BLaER1 treated with 17β-estradiol and CSF1 and Interleukin-3, amounts not matched to agents 10 nM and 100 nM (cell line): ENCODE results near the gene TFIP11.

Experiments
- H3K27ac ChIP-seq, 11 experiments: shearing (Covaris generic); formaldehyde crosslinking; 2 replicates each; pipeline ENCODE4 v1.8.1; 2022
- H3K27me3 ChIP-seq, 11 experiments: shearing (Covaris generic); formaldehyde crosslinking; 2 replicates each; pipeline ENCODE4 v1.8.1; 2022
- H3K36me3 ChIP-seq, 11 experiments: shearing (Covaris generic); formaldehyde crosslinking; 2 replicates each; pipeline ENCODE4 v1.8.1; 2022
- H3K4me1 ChIP-seq, 10 experiments: shearing (Covaris generic); formaldehyde crosslinking; 2 replicates each; pipeline ENCODE4 v1.8.1; 2022
- H3K4me2 ChIP-seq, 11 experiments: shearing (Covaris generic); formaldehyde crosslinking; 2 replicates each; pipeline ENCODE4 v1.8.1; 2022
- H3K4me3 ChIP-seq, 10 experiments: shearing (Covaris generic); formaldehyde crosslinking; 2 replicates each; pipeline ENCODE4 v1.8.1; 2022
- H3K9ac ChIP-seq, 11 experiments: shearing (Covaris generic); formaldehyde crosslinking; 2 replicates each; pipeline ENCODE4 v1.8.1; 2022
- H3K9me3 ChIP-seq, 11 experiments: shearing (Covaris generic); formaldehyde crosslinking; replicated peaks in 1 of 11; 2 replicates each; pipeline ENCODE4 v1.8.1; 2022
- H4K20me1 ChIP-seq, 11 experiments: shearing (Covaris generic); formaldehyde crosslinking; 2 replicates each; pipeline ENCODE4 v1.8.1; 2022
- Cebpa-rat ChIP-seq, 11 experiments: shearing (Covaris generic); IDR thresholded peaks; 2 replicates each; pipeline ENCODE4 v1.8.1; 2022

TFIP11 gene

DNA sequence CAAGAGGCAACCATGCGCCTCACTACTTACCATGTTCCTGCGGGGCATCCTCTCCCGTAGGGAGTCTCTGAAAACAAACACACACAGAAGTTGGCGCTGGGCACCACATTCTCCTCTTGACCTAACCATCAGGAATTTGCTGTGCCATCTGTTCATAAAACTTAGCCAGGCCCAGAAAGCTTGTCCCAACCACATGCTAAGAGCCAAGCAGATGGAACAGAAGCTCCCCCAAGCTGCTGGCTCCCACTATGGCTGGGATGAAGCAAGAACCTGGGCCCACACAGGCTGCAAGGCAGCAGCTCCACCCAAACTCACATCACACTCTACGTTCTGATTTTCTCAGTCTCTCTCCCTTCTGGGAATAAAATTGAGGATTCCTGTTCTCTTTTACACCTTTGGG is 46.1 kb downstream of the TFIP11 start:
- H3K27ac ChIP-seq = peak overlapping the region in 7 of 11 experiments; percentile 8 to 65 (median 27); a peak in 10 of 22 replicates
- H3K9ac ChIP-seq = peak overlapping the region in 4 of 11 experiments; percentile 34 to 56 (median 39); a peak in 5 of 22 replicates
- H3K4me3 ChIP-seq = no peak overlapping the region
- H4K20me1 ChIP-seq = peaks cover 30 to 100% (median 42%) of the 10 kb centered on the region in 11 experiments; a peak in 21 of 22 replicates
- peaks cover 93 to 100% (median 100%) of the 10 kb centered on the region in 11 experiments for H3K36me3 ChIP-seq
- H3K9me3 ChIP-seq = no peaks in the 10 kb centered on the region
- no peak for TF ChIP-seq Cebpa-rat (IDR thresholded peaks at IDR 0.05)
- H3K4me2 ChIP-seq = peak overlapping the region in 5 of 11 experiments; percentile 2 to 66 (median 47); a peak in 7 of 22 replicates
- H3K27me3 ChIP-seq = no peaks in the 10 kb centered on the region
- H3K4me1 ChIP-seq = peaks cover 21 to 93% (median 65%) of the 10 kb centered on the region in 10 experiments

DNA sequence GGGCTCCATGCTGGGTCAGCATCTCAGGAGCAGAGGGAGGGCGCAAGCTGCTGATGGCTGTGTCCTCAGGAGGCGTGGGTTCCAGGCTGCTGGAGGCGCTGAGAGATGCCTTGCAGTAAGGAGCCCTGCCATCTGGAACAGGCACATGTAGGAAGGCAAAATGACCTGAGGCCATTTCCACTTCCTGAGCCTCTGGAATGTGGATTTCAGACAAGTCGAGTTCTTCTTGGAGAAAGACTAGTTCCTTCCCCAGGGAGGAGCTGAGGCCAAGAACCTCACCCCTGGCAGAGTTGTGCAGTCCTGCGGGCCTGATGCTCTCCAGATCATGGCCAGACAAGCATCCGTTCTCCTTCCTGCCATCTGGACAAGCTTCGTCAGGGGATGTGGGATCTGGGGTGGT is 48.0 kb downstream of the TFIP11 start:
- no peaks in the 10 kb centered on the region for H3K27me3 ChIP-seq
- H3K36me3 ChIP-seq = peaks cover 91 to 100% (median 100%) of the 10 kb centered on the region in 11 experiments
- no peaks in the 10 kb centered on the region for H3K9me3 ChIP-seq
- no peak for TF ChIP-seq Cebpa-rat (IDR thresholded peaks at IDR 0.05)
- H3K4me3 ChIP-seq = no peak overlapping the region
- H4K20me1 ChIP-seq = peaks cover 36 to 100% (median 60%) of the 10 kb centered on the region in 11 experiments; a peak in 21 of 22 replicates
- peak overlapping the region in 9 of 11 experiments; percentile 7 to 66 (median 34); a peak in 16 of 22 replicates for H3K9ac ChIP-seq
- peak overlapping the region; percentile 47 to 71 (median 57); a peak in 21 of 22 replicates for H3K4me2 ChIP-seq
- peak overlapping the region in 8 of 11 experiments; percentile 5 to 65 (median 40); a peak in 12 of 22 replicates for H3K27ac ChIP-seq
- H3K4me1 ChIP-seq = peaks cover 21 to 81% (median 58%) of the 10 kb centered on the region in 10 experiments

DNA sequence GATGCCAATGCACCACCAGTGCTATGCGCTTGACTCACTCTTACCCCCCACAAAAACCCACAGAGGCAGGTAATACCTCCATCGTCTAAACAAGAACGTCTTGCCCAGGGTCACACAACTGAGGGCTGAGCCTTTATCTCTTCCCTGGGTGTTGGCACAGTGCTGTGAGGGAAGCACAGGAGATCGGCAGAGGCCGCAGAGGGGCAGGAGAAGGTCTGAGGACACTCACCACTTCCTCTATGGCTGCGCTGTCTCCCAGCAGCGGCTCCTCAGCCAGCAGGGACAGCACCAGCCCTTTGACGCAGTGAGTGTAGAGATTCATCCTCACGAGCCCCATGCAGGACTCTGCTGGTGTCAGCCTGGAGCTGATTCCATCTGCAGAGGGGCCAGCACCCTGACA is 48.6 kb downstream of the TFIP11 start:
- Histone ChIP-seq H3K36me3 (peaks cover 91 to 100% (median 100%) of the 10 kb centered on the region in 11 experiments), H3K4me2 (peak overlapping the region; percentile 47 to 71 (median 57)), H3K27me3 (no peaks in the 10 kb centered on the region), H3K4me3 (no peak overlapping the region), H3K9me3 (no peaks in the 10 kb centered on the region), H3K27ac (peak overlapping the region in 8 of 11 experiments; percentile 5 to 65 (median 40); a peak in 13 of 22 replicates), H3K9ac (peak overlapping the region in 9 of 11 experiments; percentile 17 to 66 (median 34); a peak in 16 of 22 replicates), H4K20me1 (peaks cover 36 to 100% (median 61%) of the 10 kb centered on the region in 11 experiments; a peak in 21 of 22 replicates), H3K4me1 (peaks cover 21 to 75% (median 61%) of the 10 kb centered on the region in 10 experiments)
- TF ChIP-seq Cebpa-rat (IDR thresholded peaks at IDR 0.05) = no peak

DNA sequence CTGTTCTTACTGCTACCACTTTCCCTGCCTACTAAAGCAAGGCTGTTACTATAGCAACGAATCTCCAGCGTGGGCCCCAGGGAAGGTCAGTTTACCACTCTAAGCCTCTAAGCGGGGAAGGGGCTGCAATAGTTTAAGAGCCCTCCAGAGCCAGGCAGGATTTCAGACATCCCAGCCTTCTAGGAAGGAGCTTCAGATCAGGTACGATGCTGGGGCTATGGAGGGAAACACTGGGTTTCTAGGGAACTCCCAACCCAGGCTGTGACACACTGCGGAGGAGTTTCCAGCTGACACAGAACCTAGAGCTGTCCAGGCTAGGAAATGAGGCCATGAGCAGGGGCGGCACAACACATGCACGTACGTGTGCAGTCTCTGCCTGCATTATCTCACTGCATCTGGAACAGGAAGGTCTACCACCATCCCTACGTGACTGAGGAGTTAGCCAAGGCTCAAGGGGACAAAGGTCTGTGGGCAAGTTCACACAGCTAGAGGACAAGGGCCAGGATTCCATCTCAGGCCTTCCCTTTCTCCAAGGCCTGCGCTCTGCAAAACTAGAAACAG is 49.1 kb downstream of the TFIP11 start:
- Histone ChIP-seq H3K9me3 (no peaks in the 10 kb centered on the region), H3K4me1 (peaks cover 21 to 71% (median 60%) of the 10 kb centered on the region in 10 experiments), H3K4me2 (peak overlapping the region; percentile 47 to 71 (median 57)), H4K20me1 (peaks cover 36 to 100% (median 66%) of the 10 kb centered on the region in 11 experiments; a peak in 21 of 22 replicates), H3K4me3 (no peak overlapping the region), H3K9ac (peak overlapping the region in 10 of 11 experiments; percentile 9 to 66 (median 30); a peak in 13 of 22 replicates), H3K27me3 (no peaks in the 10 kb centered on the region), H3K36me3 (peaks cover 91 to 100% (median 100%) of the 10 kb centered on the region in 11 experiments), H3K27ac (peak overlapping the region in 8 of 11 experiments; percentile 5 to 65 (median 38); a peak in 11 of 22 replicates)
- no peak for TF ChIP-seq Cebpa-rat (IDR thresholded peaks at IDR 0.05)

DNA sequence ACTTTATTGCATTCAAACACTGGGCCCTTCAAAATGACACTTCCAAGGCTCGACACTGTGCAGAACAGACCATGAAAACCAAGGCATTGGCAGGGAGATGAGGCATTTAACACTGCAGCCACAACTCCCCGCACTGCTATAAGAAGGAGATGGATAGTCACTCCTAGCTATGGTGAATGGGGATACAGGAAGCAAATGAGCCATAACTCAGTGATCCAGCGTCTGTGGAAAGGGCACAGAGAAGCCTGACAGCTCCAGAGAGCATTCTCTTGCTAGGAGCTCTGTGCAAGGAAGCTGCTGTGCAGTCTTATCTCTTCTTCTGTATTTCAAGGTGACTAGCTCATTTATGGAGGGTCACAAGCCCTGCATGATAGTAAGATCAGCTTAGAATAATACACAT is 49.6 kb downstream of the TFIP11 start:
- peaks cover 36 to 100% (median 71%) of the 10 kb centered on the region in 11 experiments; a peak in 21 of 22 replicates for H4K20me1 ChIP-seq
- H3K9me3 ChIP-seq = no peaks in the 10 kb centered on the region
- H3K9ac ChIP-seq = 0 out of 22 replicates have a peak overlapping the region, but pooled peaks of 2 of the 11 experiments have one; percentile 54 to 66
- TF ChIP-seq Cebpa-rat (IDR thresholded peaks at IDR 0.05) = no peak
- H3K27me3 ChIP-seq = no peaks in the 10 kb centered on the region
- peak overlapping the region in 1 of 11 experiments; percentile 65; a peak in 1 of 22 replicates for H3K27ac ChIP-seq
- H3K4me2 ChIP-seq = peak overlapping the region in 10 of 11 experiments; percentile 47 to 71 (median 55); a peak in 13 of 22 replicates
- peaks cover 21 to 66% (median 55%) of the 10 kb centered on the region in 10 experiments for H3K4me1 ChIP-seq
- no peak overlapping the region for H3K4me3 ChIP-seq
- H3K36me3 ChIP-seq = peaks cover 91 to 100% (median 100%) of the 10 kb centered on the region in 11 experiments

DNA sequence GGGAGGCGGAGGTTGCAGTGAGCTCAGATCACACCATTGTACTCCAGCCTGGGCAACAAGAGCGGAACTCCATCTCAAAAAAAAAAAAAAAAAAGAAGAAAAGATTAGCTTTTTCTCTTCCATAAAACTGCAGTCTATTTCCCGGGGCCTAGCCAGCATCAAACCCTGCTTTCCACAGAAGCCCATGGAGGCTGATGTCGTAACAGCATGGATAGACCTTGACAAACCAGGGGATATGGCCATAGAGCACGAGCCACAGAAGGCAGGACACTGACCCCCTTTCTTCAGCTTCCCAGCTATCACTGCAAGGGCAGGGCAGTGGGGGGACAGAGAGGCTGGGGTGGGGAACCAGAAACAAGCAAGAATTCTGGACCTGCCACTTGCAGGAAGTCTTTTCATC is 50.2 kb downstream of the TFIP11 start:
- Histone ChIP-seq H3K4me1 (peaks cover 21 to 60% (median 52%) of the 10 kb centered on the region in 10 experiments), H3K4me2 (peak overlapping the region in 4 of 11 experiments; percentile 47 to 71 (median 64); a peak in 4 of 22 replicates), H3K4me3 (no peak overlapping the region), H3K9ac (0 out of 22 replicates have a peak overlapping the region, but pooled peaks of 2 of the 11 experiments have one; percentile 8 to 54), H4K20me1 (peaks cover 36 to 100% (median 75%) of the 10 kb centered on the region in 11 experiments; a peak in 21 of 22 replicates), H3K27me3 (no peaks in the 10 kb centered on the region), H3K27ac (no peak overlapping the region), H3K9me3 (no peaks in the 10 kb centered on the region), H3K36me3 (peaks cover 91 to 100% (median 100%) of the 10 kb centered on the region in 11 experiments)
- TF ChIP-seq Cebpa-rat (IDR thresholded peaks at IDR 0.05) = no peak

DNA sequence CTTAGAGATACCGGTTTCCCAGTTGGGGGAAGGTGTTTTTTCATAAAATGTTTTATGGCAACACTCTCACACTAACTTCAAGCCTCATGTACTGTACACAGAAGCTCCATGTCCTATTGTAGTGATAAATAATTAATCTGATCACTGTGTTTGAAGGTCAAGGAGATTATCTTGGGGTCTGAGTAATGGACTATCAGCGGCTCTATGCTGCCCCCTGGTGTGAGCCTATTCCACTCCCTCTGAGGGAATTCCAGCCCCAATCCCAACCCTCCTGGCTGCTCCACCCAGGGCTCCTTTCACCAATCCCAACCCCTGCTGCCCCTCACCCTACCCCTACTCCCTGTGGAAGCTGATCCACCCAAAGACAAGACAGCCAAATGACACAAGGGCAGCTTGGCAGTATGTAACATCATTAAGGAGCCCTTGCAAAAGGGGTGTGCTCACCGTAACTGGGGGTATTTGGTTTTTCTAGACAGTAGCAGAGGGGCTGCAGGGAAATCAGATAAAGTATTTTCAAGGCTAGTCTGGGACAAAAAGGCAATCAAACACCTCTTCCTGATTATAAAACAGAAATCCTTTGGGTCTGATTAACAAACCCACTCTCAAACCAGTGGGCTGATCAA is 51.0 kb downstream of the TFIP11 start:
- no peak for TF ChIP-seq Cebpa-rat (IDR thresholded peaks at IDR 0.05)
- no peaks in the 10 kb centered on the region for H3K27me3 ChIP-seq
- no peak overlapping the region for H3K4me3 ChIP-seq
- peaks cover 91 to 100% (median 100%) of the 10 kb centered on the region in 11 experiments for H3K36me3 ChIP-seq
- H3K9ac ChIP-seq = no peak overlapping the region
- H3K9me3 ChIP-seq = no peaks in the 10 kb centered on the region
- H4K20me1 ChIP-seq = peaks cover 36 to 100% (median 76%) of the 10 kb centered on the region in 11 experiments; a peak in 21 of 22 replicates
- H3K27ac ChIP-seq = no peak overlapping the region
- H3K4me2 ChIP-seq = peak overlapping the region in 1 of 11 experiments; percentile 24; a peak in 2 of 22 replicates
- H3K4me1 ChIP-seq = peaks cover 21 to 54% (median 45%) of the 10 kb centered on the region in 10 experiments

DNA sequence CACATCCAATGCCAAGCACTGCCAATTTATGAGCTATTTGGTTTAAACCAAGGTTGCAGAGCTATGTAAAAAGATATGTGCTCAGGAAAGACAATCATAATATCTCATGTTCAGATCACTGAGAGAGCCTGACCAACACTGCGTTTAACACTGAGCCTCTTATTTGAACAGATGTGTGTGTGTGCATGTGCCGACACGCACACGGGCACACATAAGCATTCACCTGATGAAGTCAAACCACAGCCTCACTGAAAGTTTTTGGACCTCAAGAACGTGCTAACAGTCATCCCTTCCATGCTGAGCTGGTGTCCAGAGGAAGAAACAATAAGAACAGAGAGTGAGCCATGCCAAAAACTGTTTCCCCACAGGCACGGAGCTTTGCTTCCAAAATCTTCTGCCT is 52.1 kb downstream of the TFIP11 start:
- peaks cover 88 to 99% (median 98%) of the 10 kb centered on the region in 11 experiments for H3K36me3 ChIP-seq
- H3K9me3 ChIP-seq = no peaks in the 10 kb centered on the region
- H3K27me3 ChIP-seq = no peaks in the 10 kb centered on the region
- peaks cover 36 to 98% (median 82%) of the 10 kb centered on the region in 11 experiments; a peak in 21 of 22 replicates for H4K20me1 ChIP-seq
- 0 out of 22 replicates have a peak overlapping the region, but pooled peaks of 1 of the 11 experiments have one; percentile 12 for H3K9ac ChIP-seq
- TF ChIP-seq Cebpa-rat (IDR thresholded peaks at IDR 0.05) = no peak
- H3K4me2 ChIP-seq = no peak overlapping the region; a peak in 1 of 22 replicates
- H3K4me1 ChIP-seq = peaks cover 21 to 43% (median 36%) of the 10 kb centered on the region in 10 experiments
- no peak overlapping the region for H3K4me3 ChIP-seq
- H3K27ac ChIP-seq = no peak overlapping the region
